ENCODE data around the gene PRR7.
A peak's percentile ranks its signal among the peaks of the same experiment; 100 is the strongest.

The PRR7 gene

DNA sequence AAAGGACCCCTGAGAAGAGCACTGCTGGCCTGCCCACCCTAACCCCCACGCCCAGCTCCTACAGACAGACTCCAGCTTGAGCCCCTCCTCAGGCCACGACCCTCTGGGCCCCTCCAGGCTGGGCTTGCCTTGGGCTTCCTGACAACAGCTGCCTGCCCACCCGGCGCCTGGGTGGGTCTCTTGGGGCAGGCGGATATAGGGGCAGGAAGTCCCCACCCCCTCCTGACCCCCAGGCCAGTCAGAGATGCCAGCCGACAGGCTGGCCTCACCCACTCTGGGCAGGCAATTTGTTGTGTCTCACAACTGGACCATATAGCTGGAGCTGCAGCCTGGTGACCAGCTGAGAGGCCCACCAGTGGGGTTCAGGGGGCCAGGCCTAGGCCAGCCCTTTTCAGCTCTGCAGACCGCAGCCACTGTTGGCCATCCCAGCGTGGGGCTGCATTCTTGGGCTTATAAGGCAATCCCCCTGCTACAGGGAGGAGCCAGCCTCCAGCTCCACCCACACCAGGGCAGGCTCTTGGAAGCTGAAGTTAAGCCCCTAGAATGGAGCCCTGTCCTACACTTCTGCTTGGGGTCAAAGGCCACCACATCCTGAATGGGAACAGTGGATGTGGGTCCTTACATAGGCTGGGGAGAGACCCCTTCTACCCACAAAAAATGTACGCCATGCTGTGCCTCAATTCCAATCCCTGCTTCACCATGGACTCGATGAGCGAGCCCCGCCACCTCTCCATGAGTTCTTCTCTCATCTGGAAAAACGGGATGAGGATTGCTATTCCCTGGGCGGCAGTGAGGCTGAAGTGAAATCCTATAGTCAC lies 48.8 kb downstream of the PRR7 start:
- no peak overlapping the region for H3K4me3 ChIP-seq (IDR thresholded peaks at IDR 0.05; ENCODE audit: insufficient read depth, low read depth, low read length)
- H4K20me1 ChIP-seq (ENCODE audit: insufficient read depth) = no peaks in the 10 kb centered on the region
- no peaks in the 10 kb centered on the region for H3K27me3 ChIP-seq (ENCODE audit: insufficient read depth, low read depth)
- no peak overlapping the region for H3K27ac ChIP-seq
- H3K79me2 ChIP-seq (ENCODE audit: insufficient read depth, low read depth) = no peaks in the 10 kb centered on the region
- H2AFZ ChIP-seq (ENCODE audit: low read depth) = no peak overlapping the region
- no peak overlapping the region for H3K9ac ChIP-seq
- no peaks in the 10 kb centered on the region for H3K36me3 ChIP-seq (ENCODE audit: insufficient read depth)
- H3K4me2 ChIP-seq = no peak overlapping the region
- TF ChIP-seq, protein P1, sequence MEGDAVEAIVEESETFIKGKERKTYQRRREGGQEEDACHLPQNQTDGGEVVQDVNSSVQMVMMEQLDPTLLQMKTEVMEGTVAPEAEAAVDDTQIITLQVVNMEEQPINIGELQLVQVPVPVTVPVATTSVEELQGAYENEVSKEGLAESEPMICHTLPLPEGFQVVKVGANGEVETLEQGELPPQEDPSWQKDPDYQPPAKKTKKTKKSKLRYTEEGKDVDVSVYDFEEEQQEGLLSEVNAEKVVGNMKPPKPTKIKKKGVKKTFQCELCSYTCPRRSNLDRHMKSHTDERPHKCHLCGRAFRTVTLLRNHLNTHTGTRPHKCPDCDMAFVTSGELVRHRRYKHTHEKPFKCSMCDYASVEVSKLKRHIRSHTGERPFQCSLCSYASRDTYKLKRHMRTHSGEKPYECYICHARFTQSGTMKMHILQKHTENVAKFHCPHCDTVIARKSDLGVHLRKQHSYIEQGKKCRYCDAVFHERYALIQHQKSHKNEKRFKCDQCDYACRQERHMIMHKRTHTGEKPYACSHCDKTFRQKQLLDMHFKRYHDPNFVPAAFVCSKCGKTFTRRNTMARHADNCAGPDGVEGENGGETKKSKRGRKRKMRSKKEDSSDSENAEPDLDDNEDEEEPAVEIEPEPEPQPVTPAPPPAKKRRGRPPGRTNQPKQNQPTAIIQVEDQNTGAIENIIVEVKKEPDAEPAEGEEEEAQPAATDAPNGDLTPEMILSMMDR (conservative IDR thresholded peaks at IDR 0.05; ENCODE audit: low read depth, low read length) = no peak
- peaks cover 3% of the 10 kb centered on the region for H3K4me1 ChIP-seq (ENCODE audit: low read depth, poor library complexity, severe bottlenecking)

DNA sequence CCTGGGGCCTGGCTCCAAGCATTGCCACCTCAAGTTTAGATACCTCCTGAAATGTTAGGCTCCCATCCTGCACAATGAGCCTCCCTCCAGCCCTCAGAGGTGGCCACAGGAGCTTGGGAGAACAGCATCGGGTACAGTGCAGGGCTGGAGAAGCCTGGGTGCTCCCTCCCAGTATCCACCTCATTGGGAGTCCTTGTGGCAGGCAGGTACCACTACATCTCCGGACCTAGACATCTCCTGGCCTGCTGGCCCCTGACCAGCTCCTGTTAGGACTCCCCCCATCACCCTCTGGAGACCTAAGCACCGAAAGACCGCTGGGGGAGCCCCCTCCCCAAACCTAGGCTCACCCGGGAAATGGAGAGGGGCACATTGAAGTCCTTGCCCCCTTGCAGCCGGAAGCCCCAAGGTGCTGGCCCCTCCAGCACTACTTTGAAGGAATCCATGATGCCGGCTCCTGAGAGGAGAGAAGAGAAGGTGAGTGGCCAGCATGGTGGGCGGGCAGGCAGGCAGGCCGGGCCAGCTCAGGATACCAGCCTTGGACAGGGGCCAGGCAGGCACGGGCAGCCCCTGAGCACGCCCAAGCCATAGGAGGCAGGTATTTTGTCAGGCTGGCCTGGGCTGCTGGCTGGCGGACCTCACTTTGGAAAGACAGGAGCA lies 49.6 kb downstream of the PRR7 start:
- Histone ChIP-seq H3K27ac (no peak overlapping the region), H2AFZ (ENCODE audit: low read depth) (no peak overlapping the region), H3K4me3 (IDR thresholded peaks at IDR 0.05; ENCODE audit: insufficient read depth, low read depth, low read length) (no peak overlapping the region), H3K4me2 (no peak overlapping the region), H3K9ac (no peak overlapping the region), H3K79me2 (ENCODE audit: insufficient read depth, low read depth) (no peaks in the 10 kb centered on the region), H4K20me1 (ENCODE audit: insufficient read depth) (no peaks in the 10 kb centered on the region), H3K36me3 (ENCODE audit: insufficient read depth) (no peaks in the 10 kb centered on the region), H3K27me3 (ENCODE audit: insufficient read depth, low read depth) (no peaks in the 10 kb centered on the region), H3K4me1 (ENCODE audit: low read depth, poor library complexity, severe bottlenecking) (peaks cover 3% of the 10 kb centered on the region)
- TF ChIP-seq, protein P1 (conservative IDR thresholded peaks at IDR 0.05; ENCODE audit: low read depth, low read length) = 0 out of 2 replicates have a peak, but pooled peaks have one; percentile 21

DNA sequence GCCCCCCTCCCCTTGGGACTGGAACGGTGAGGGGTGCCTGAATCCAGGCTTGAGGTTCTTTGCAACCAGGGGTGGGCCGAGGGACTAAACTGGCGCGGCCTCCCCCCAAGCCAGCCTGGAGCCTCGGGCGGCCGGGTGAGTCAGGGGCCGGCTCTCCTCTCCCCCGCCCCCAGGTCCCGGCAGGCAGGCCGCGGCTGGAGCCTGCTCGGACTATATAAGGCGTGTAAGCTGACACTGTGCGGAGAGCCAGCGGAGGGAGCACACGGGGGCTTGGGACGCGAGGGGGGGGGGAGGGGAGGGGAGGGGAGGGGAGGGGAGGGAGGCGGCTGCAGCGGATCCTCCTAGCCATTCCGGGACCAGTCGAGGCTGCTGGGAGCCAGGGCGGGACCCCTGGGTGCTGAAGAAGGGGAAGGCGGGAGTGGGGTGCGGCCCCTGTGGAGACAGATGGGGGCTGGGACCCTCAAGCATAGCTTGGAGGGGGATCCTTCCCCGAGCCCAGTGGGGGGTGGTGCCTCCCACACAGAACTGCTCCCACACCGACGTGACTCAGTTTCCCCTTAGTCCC lies 50.2 kb downstream of the PRR7 start:
- no peak overlapping the region for H3K27ac ChIP-seq
- peak overlapping the region; percentile 33 for H3K4me2 ChIP-seq
- H4K20me1 ChIP-seq (ENCODE audit: insufficient read depth) = no peaks in the 10 kb centered on the region
- TF ChIP-seq, protein P1 (conservative IDR thresholded peaks at IDR 0.05; ENCODE audit: low read depth, low read length) = no peak
- H3K4me1 ChIP-seq (ENCODE audit: low read depth, poor library complexity, severe bottlenecking) = peaks cover 3% of the 10 kb centered on the region
- H3K4me3 ChIP-seq (IDR thresholded peaks at IDR 0.05; ENCODE audit: insufficient read depth, low read depth, low read length) = no peak overlapping the region
- H3K79me2 ChIP-seq (ENCODE audit: insufficient read depth, low read depth) = no peaks in the 10 kb centered on the region
- peak overlapping the region; percentile 47 for H2AFZ ChIP-seq (ENCODE audit: low read depth)
- no peak overlapping the region; the same call in 1 of the 2 replicates for H3K9ac ChIP-seq
- no peaks in the 10 kb centered on the region for H3K27me3 ChIP-seq (ENCODE audit: insufficient read depth, low read depth)
- H3K36me3 ChIP-seq (ENCODE audit: insufficient read depth) = no peaks in the 10 kb centered on the region

DNA sequence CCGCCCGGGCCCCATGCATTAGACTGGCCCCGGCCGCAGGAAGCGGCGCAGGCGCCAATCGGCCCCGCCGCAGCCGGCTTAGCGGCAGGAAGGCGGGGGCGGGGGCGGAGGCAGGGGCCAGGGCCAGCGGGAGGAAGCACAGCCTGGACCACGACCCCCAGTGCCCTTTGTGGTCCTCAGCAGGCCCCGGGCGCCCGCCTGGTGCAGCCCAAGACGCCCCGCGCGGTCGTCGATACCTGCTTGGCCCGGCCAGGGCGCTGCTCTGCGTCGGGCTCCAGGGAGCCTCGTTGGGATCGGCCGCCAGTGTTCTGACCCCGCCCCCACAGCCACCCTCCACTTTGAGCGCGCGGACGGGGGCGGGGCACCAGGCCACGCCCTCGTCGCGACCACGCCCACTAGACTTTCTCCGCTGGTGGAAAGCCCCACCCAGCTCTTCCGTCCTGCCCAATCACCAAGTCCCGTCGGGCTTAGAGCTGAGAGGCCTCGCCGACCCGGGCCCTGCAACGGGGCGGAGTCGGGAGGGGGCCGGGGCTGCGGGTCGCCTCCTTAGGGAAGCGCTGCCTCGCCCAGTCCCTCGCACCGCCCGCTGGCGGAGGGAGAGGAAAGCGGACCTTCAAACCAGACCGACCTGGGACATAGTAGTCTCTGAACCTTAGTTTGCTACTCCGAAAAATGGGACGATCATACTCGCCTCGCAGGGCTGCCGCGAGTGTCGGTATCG lies 50.8 kb downstream of the PRR7 start, which contains the start of gene PDLIM7:
Gene PDLIM7 (minus strand): TSS at position 313 of the 721 bp plus-strand sequence. CDS start 1,092 bp downstream, outside the sequence.
- H3K4me2 ChIP-seq = peak within 1 kb of the TSS; percentile 46
- no peak within 1 kb of the TSS for H3K27ac ChIP-seq
- H3K36me3 ChIP-seq (ENCODE audit: insufficient read depth) = no peaks in the 10 kb centered on the region
- H2AFZ ChIP-seq (ENCODE audit: low read depth) = peak within 1 kb of the TSS; percentile 47
- no peak within 1 kb of the TSS; the same call in 1 of the 2 replicates for H3K9ac ChIP-seq
- peaks cover 3% of the 10 kb centered on the region for H3K4me1 ChIP-seq (ENCODE audit: low read depth, poor library complexity, severe bottlenecking)
- H3K27me3 ChIP-seq (ENCODE audit: insufficient read depth, low read depth) = no peaks in the 10 kb centered on the region
- no peaks in the 10 kb centered on the region for H4K20me1 ChIP-seq (ENCODE audit: insufficient read depth)
- H3K79me2 ChIP-seq (ENCODE audit: insufficient read depth, low read depth) = no peaks in the 10 kb centered on the region
- H3K4me3 ChIP-seq (IDR thresholded peaks at IDR 0.05; ENCODE audit: insufficient read depth, low read depth, low read length) = no peak within 1 kb of the TSS
- TF ChIP-seq, protein P1 (conservative IDR thresholded peaks at IDR 0.05; ENCODE audit: low read depth, low read length) = no peak

Data from KMS-11 (cell line).